Measurements from ENCODE around the gene PIGT.

The PIGT gene

DNA sequence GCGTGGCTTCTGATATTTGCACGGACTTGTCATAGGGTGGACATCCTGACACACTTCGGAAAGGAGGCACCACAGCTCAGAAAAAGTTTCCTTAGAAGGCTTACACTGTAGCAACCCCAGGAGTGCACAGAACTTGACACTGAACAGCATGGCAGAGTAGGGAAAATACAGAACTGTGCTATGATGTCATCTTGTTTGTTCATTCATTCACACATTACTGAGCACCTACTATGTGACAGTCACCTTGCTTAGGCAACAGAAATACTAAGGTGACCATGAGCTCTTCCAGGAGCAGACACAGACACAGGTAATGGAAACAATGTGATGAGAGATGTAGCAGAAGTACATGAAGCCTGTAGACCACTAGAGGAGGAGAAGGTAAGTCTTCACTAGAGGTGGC, 2.5 kb upstream of the PIGT start:
- TF ChIP-seq, protein P1, sequence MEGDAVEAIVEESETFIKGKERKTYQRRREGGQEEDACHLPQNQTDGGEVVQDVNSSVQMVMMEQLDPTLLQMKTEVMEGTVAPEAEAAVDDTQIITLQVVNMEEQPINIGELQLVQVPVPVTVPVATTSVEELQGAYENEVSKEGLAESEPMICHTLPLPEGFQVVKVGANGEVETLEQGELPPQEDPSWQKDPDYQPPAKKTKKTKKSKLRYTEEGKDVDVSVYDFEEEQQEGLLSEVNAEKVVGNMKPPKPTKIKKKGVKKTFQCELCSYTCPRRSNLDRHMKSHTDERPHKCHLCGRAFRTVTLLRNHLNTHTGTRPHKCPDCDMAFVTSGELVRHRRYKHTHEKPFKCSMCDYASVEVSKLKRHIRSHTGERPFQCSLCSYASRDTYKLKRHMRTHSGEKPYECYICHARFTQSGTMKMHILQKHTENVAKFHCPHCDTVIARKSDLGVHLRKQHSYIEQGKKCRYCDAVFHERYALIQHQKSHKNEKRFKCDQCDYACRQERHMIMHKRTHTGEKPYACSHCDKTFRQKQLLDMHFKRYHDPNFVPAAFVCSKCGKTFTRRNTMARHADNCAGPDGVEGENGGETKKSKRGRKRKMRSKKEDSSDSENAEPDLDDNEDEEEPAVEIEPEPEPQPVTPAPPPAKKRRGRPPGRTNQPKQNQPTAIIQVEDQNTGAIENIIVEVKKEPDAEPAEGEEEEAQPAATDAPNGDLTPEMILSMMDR (IDR thresholded peaks at IDR 0.05; ENCODE audit: low read length, missing control alignments), result no peak

DNA sequence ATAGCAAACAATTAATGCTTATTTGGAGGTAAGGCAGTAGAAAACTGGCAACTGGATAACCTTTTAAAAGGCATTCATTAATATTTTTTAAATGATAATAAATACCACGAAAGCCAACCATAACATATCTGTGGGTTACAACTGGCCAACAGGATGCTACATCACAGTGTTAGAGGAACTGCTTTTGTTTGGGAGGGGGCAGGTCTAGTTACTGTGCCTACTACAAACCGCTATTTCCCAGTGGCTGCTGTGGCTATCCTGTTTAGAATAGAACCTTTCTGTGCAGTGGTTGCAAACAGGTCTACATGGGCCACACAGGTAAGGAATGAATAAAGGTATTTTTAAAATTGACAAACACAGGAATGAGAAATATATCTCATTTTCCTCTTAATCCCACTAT, 976 bp downstream of the PIGT start:
- peak overlapping the region; percentile 94 for H3K4me3 ChIP-seq (replicated peaks; ENCODE audit: low read depth, low read length)
- TF ChIP-seq, protein P1 (IDR thresholded peaks at IDR 0.05; ENCODE audit: low read length, missing control alignments), result no peak
- DNase-seq (ENCODE audit: low read depth), result no peak

More for the DNA sequence above, 2.5 kb upstream of the PIGT start:
- no peak overlapping the region for H3K4me3 ChIP-seq (replicated peaks; ENCODE audit: low read depth, low read length)
- no peak for DNase-seq (ENCODE audit: low read depth)

DNA sequence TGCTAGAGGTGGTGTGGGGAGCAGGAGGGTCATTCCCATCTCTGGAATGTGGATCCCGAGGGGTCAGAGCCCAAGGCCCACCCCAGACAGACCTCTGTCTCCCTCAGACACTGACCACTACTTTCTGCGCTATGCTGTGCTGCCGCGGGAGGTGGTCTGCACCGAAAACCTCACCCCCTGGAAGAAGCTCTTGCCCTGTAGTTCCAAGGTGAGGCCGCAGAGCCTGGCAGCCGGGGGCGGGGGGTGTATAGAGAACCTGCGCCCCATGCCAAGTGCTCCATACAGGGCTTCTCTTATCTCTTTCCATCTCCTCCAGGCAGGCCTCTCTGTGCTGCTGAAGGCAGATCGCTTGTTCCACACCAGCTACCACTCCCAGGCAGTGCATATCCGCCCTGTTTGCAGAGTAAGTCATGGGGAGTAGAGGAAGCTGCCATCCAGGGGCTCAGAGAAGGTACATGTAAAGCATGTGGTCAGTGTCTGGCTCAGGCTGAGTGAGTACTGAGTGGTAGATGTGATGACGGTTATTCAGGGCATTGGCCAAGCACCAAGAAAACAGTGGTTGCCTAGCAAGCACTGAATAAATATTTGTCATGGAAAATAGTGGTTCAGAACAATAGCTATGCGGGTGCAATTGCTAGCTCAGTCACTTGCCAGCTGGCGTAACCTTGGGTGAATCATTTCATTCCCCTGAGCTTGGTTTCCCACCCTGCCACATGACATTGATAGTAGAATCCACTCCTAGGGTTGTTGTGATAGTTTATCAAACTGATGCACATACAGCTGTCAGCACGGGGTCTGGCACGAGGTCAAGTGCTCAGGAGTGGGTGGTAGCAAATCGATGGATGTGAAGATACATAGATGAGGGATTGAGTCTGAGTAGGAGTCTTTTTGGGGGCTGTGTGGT, 3.5 kb downstream of the PIGT start:
- peak; percentile 99 for DNase-seq (ENCODE audit: low read depth)
- H3K4me3 ChIP-seq (replicated peaks; ENCODE audit: low read depth, low read length), result no peak overlapping the region
- TF ChIP-seq, protein P1 (IDR thresholded peaks at IDR 0.05; ENCODE audit: low read length, missing control alignments), result no peak

DNA sequence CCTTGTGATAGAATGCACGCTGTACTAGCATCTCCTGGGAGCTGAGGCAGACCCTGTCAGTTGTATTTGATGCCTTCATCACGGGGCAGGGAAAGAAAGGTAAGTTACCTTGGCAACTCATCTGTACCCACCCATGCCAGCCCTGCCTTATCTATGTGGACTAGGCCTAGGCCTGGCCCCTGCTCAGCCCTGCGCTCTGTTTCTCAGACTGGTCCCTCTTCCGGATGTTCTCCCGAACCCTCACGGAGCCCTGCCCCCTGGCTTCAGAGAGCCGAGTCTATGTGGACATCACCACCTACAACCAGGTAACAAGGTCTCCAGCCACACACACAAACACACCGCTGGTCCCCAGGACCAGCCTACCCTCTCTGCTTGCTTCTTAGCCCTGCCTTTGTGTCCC, 4.2 kb downstream of the PIGT start:
- no peak for DNase-seq (ENCODE audit: low read depth)
- H3K4me3 ChIP-seq (replicated peaks; ENCODE audit: low read depth, low read length), result no peak overlapping the region
- TF ChIP-seq, protein P1 (IDR thresholded peaks at IDR 0.05; ENCODE audit: low read length, missing control alignments), result no peak

DNA sequence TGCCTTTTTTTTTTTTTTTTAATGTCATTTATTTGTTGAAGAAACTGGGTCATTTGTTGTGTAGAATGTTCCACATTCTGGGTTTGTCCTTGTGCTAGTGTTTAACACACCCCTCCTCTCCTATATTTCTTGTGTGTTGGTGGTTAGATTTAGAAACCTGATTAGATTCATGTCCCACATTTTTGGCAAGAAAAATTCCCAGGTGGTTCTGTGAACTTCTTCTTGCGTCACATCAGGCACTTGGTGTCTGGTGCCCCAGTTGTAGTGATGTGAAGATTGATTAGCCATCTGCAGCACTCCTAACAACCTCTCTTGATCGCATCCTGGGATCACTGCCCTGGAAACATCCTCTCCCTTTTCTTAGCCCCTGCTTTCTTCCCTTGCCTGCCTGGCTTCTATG, 7.8 kb downstream of the PIGT start:
- TF ChIP-seq, protein P1 (IDR thresholded peaks at IDR 0.05; ENCODE audit: low read length, missing control alignments), result no peak
- H3K4me3 ChIP-seq (replicated peaks; ENCODE audit: low read depth, low read length), result no peak overlapping the region
- DNase-seq (ENCODE audit: low read depth), result no peak

DNA sequence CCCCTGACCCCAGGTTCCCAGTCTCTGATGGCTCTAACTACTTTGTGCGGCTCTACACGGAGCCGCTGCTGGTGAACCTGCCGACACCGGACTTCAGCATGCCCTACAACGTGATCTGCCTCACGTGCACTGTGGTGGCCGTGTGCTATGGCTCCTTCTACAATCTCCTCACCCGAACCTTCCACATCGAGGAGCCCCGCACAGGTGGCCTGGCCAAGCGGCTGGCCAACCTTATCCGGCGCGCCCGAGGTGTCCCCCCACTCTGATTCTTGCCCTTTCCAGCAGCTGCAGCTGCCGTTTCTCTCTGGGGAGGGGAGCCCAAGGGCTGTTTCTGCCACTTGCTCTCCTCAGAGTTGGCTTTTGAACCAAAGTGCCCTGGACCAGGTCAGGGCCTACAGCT, 9.6 kb downstream of the PIGT start:
- TF ChIP-seq, protein P1 (IDR thresholded peaks at IDR 0.05; ENCODE audit: low read length, missing control alignments), result no peak
- DNase-seq (ENCODE audit: low read depth), result no peak
- no peak overlapping the region for H3K4me3 ChIP-seq (replicated peaks; ENCODE audit: low read depth, low read length)
